ENCODE measurements around the gene TMEM53. TPM values are rescaled to one million over a fixed set of nuclear protein-coding genes. Genes with fewer than 3 reads are reported as not detected.
"Not testable (repeated sequence)": the region's sequence is repeated elsewhere in the genome, so short reads cannot be mapped to it uniquely, and the experiment has no call there.

Gene TMEM53
- total RNA-seq, 1 donor from 2014 or later: 11.5 TPM

DNA sequence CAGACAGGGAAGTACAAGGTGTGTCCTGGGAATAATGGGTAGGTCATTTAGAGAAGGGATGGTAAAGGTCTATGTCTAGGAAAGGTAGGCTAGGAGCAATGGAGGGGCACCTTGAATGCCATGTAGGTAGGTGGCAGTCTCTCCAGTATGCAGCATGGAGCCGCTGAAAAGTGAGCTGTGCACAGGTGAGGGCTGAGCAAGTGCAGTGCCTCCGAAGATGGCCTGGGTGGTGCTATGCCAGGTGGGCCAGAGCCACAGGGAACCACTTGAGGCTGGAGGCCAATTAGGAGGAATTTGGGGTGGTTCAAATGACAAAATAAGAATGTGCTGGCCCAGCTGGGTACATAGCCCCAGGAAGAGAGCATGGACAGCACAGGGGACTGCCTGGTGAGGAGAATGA, 31.7 kb upstream of the TMEM53 start:
- TF ChIP-seq, protein P1, sequence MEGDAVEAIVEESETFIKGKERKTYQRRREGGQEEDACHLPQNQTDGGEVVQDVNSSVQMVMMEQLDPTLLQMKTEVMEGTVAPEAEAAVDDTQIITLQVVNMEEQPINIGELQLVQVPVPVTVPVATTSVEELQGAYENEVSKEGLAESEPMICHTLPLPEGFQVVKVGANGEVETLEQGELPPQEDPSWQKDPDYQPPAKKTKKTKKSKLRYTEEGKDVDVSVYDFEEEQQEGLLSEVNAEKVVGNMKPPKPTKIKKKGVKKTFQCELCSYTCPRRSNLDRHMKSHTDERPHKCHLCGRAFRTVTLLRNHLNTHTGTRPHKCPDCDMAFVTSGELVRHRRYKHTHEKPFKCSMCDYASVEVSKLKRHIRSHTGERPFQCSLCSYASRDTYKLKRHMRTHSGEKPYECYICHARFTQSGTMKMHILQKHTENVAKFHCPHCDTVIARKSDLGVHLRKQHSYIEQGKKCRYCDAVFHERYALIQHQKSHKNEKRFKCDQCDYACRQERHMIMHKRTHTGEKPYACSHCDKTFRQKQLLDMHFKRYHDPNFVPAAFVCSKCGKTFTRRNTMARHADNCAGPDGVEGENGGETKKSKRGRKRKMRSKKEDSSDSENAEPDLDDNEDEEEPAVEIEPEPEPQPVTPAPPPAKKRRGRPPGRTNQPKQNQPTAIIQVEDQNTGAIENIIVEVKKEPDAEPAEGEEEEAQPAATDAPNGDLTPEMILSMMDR (IDR thresholded peaks at IDR 0.05; ENCODE audit: borderline replicate concordance): no peak
- no peak for DNase-seq
- Histone ChIP-seq H3K27ac (replicated peaks) (no peak overlapping the region), H3K4me1 (no peaks in the 10 kb centered on the region), H3K9me3 (replicated peaks) (no peaks in the 10 kb centered on the region), H3K27me3 (ENCODE audit: low read depth) (peaks cover 5% of the 10 kb centered on the region), H3K36me3 (no peaks in the 10 kb centered on the region), H3K4me3 (no peak overlapping the region)
- intact Hi-C loops (cut with micrococcal nuclease): no loop called here

DNA sequence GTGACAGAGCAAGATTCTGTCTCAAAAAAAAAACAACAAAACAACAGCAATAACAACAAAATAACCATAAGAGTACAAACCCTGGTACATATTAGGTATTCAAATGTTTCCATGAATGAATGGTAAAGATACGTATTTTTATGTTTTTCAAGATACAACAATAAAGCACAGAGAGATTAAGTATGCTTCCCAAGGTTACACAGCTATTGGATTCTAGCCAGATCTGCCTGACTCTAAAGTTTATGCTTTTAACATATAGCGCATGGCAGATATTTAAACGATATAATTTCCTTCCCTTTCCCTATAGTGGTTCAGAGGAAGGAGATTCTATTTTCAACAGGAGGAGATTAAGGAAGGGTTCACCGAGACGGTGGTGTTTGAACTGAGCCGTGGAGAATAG, 31.2 kb upstream of the TMEM53 start:
- Histone ChIP-seq H3K9me3 (replicated peaks) (no peaks in the 10 kb centered on the region), H3K4me1 (no peaks in the 10 kb centered on the region), H3K27ac (replicated peaks) (no peak overlapping the region), H3K36me3 (no peaks in the 10 kb centered on the region), H3K27me3 (ENCODE audit: low read depth) (no peaks in the 10 kb centered on the region), H3K4me3 (no peak overlapping the region)
- intact Hi-C loops (cut with micrococcal nuclease): no loop called here
- no peak for DNase-seq
- TF ChIP-seq, protein P1 (IDR thresholded peaks at IDR 0.05; ENCODE audit: borderline replicate concordance): no peak

DNA sequence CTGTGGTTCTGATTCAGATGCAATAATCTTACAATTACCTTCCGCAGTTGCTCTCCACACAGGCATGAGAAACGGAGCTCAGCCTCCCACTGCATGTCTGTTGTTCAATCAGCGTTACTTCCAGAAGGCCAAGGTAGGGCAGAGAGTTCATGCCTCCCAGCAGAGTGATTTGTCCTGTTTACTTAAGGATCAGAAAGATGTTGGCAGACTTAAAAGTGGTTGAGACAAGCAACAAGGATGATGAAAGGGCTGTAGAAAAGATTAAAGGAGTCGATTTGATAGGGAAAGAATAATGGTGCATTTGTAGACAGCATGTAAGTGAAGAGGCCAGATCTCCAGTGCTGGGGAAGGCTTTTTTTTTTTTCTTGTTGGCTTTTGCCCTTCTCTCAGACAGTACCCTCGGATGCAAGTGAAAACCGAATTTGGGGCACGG, 26.9 kb upstream of the TMEM53 start:
- H3K9me3 ChIP-seq (replicated peaks): no peaks in the 10 kb centered on the region
- H3K4me3 ChIP-seq: no peak overlapping the region
- H3K4me1 ChIP-seq: no peaks in the 10 kb centered on the region
- no peaks in the 10 kb centered on the region for H3K27me3 ChIP-seq (ENCODE audit: low read depth)
- H3K27ac ChIP-seq (replicated peaks): no peak overlapping the region
- H3K36me3 ChIP-seq: no peaks in the 10 kb centered on the region
- intact Hi-C loops (cut with micrococcal nuclease): no loop called here
- no peak for DNase-seq
- TF ChIP-seq, protein P1 (IDR thresholded peaks at IDR 0.05; ENCODE audit: borderline replicate concordance): no peak

DNA sequence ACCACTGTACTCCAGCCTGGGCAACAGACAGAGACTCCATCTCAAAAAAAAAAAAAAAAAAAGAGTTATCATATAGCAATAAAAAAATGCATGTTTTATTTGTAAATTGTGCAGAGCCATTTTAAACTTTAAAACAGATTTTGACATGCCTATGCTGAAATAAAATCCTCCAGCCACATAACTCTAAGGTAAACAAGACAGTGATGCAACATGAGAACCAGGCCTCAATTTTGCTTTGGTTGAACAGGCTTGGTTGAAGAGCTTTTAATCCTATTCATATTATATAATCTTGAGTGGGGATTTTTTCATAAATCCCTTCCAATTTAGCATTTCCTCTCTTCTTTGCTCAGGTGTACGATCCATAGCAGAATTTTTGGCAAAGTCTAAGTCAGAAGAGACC, 26.3 kb upstream of the TMEM53 start:
- Histone ChIP-seq H3K27me3 (ENCODE audit: low read depth) (no peaks in the 10 kb centered on the region), H3K4me1 (no peaks in the 10 kb centered on the region), H3K27ac (replicated peaks) (no peak overlapping the region), H3K4me3 (no peak overlapping the region), H3K9me3 (replicated peaks) (no peaks in the 10 kb centered on the region), H3K36me3 (no peaks in the 10 kb centered on the region)
- DNase-seq: no peak
- TF ChIP-seq, protein P1 (IDR thresholded peaks at IDR 0.05; ENCODE audit: borderline replicate concordance): no peak
- intact Hi-C loops (cut with micrococcal nuclease): no loop called here

GRCh38 chr1:44699375-44699774, 25.1 kb upstream of the TMEM53 start:
- H3K4me1 ChIP-seq; H3K36me3 ChIP-seq; H3K4me3 ChIP-seq; DNase-seq; intact Hi-C loops (cut with micrococcal nuclease); H3K9me3 ChIP-seq (replicated peaks); H3K27me3 ChIP-seq (ENCODE audit: low read depth); H3K27ac ChIP-seq (replicated peaks): not testable (repeated sequence)

DNA sequence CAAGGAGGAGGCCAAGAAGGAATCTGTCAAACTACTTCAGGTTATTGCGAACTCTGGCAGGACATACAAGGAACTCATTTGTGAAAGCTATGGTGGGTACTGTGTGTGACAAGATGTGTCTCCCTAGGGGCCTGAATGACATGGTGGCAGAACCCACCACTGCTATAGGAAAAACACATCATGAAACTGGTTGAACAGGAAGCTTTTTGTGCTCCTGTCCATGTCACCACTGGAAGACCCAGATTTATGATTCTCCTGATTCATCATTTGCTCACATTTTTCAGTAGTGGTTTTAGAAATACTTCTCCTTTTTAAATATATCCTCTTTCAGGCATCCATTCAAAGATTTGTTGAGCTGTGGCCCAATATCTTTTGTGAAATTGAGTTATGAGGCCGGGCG, 23.9 kb upstream of the TMEM53 start:
- Histone ChIP-seq H3K36me3 (no peaks in the 10 kb centered on the region), H3K4me1 (no peaks in the 10 kb centered on the region), H3K9me3 (replicated peaks) (no peaks in the 10 kb centered on the region), H3K4me3 (no peak overlapping the region), H3K27me3 (ENCODE audit: low read depth) (no peaks in the 10 kb centered on the region), H3K27ac (replicated peaks) (no peak overlapping the region)
- TF ChIP-seq, protein P1 (IDR thresholded peaks at IDR 0.05; ENCODE audit: borderline replicate concordance): no peak
- no peak for DNase-seq
- intact Hi-C loops (cut with micrococcal nuclease): no loop called here

Measured in left ventricle myocardium inferior (tissue), 1 donor.